Measurements from ENCODE around the gene PPM1N.

Gene PPM1N

GRCh38 chr19:45511074-45511473 is 12.8 kb downstream of the PPM1N start:
- DNase-seq: no peak

GRCh38 chr19:45512881-45513483 is 14.7 kb downstream of the PPM1N start:
- no peak for DNase-seq

- no peak for DNase-seq
Measured at GRCh38 chr19:45514376-45515051, 16.3 kb downstream of the PPM1N start.

DNA sequence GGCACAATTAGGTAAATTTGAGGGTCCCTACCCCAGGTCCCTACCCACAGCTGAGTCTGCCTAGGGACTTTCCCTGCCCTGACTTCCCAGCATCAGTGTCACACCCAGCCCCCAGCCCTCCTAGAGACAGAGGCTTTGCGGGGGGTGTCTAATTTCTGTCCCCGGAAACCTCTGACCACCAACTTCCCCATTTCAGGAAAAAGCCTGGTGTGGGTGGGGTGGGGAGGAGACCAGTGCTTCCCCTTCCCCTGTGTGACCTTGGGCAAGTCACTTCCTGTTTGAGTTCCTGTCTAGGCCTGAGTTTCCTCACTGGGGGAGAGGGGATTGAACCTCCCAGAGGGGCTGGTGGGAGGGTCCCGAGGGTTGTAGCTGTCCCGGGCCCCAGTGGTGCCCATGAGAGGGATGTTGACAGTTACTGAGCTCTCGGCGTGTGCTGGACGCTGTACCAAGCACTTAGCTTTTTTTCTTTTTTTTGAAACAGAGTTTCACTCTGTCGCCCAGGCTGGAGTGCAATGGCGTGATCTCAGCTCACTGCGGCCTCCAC is 16.9 kb downstream of the PPM1N start:
- DNase-seq: no peak

GRCh38 chr19:45515807-45516401 is 17.7 kb downstream of the PPM1N start:
- no peak for DNase-seq

GRCh38 chr19:45517238-45517637 is 19.0 kb downstream of the PPM1N start:
- DNase-seq: no peak

DNA sequence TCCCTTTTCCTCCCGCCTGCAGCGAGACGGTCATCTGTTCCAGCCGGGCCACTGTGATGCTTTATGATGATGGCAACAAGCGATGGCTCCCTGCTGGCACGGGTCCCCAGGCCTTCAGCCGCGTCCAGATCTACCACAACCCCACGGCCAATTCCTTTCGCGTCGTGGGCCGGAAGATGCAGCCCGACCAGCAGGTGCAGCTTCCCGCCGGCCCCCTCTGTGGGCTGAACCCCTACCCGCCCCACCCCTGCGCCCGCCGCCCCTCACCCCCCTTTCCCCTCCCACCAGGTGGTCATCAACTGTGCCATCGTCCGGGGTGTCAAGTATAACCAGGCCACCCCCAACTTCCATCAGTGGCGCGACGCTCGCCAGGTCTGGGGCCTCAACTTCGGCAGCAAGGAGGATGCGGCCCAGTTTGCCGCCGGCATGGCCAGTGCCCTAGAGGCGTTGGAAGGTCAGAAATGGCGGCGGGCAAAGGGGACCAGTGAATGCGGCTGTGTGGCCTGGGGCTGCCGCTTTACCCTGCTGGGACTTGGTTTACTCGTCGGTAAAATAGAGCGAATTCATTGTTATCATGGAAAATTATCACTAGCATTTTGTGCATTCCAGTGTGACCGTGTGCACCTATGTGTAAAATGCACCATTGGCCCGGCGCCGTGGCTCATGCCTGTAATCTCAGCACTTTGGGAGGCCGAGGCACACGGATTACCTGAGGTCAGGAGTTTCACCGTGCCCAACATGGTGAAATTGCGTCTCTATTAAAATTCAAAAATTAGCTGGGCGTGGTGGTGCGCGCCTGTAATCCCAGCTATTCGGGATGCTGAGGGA is 19.6 kb downstream of the PPM1N start:
- no peak for DNase-seq

DNA sequence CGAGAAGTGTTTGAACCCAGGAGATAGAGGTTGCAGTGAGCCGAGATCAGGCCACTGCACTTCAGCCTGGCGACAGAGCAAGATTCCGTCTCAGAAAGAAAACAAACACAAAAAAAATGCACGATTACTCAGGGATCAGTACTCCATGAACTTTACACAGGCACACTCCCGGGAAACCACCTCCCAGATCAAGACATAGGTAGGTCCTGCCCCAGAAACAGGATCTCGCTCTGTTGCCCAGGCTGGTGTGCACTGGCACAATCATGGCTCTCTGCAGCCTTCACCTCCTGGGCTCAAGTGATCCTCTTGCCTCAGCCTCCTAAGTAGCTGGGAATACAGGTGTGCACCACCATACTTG is 20.2 kb downstream of the PPM1N start:
- no peak for DNase-seq

DNA sequence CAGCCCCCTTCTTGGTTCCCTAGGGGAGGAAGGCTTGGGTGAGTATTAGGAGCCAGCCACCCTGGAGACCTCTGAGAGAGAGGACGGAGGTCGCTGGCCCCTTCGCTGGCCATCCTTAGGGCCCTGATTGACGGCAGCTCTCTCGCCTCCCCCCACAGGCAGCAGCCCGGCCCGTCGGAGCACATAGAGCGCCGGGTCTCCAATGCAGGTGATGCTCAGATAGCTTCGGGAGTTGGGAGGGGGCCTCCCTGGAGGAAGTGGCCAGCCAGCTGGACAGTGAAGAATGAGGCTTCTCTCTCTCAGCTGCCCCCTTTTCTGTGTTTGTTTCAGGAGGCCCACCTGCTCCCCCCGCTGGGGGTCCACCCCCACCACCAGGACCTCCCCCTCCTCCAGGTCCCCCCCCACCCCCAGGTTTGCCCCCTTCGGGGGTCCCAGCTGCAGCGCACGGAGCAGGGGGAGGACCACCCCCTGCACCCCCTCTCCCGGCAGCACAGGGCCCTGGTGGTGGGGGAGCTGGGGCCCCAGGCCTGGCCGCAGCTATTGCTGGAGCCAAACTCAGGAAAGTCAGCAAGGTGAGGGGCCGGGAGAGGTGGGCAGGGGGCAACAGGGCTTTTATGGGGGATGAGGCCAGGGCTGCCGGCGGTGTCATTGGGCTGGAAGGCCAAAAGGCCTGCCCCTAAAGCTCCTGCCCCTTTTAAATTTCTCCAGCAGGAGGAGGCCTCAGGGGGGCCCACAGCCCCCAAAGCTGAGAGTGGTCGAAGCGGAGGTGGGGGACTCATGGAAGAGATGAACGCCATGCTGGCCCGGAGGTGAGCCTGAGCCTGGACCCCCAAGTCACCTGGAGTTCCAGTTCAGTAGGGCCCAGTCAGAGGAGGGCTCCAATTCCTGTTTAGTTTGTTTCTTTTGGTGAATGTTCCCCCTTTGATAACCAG is 24.0 kb downstream of the PPM1N start:
- no peak for DNase-seq

DNA sequence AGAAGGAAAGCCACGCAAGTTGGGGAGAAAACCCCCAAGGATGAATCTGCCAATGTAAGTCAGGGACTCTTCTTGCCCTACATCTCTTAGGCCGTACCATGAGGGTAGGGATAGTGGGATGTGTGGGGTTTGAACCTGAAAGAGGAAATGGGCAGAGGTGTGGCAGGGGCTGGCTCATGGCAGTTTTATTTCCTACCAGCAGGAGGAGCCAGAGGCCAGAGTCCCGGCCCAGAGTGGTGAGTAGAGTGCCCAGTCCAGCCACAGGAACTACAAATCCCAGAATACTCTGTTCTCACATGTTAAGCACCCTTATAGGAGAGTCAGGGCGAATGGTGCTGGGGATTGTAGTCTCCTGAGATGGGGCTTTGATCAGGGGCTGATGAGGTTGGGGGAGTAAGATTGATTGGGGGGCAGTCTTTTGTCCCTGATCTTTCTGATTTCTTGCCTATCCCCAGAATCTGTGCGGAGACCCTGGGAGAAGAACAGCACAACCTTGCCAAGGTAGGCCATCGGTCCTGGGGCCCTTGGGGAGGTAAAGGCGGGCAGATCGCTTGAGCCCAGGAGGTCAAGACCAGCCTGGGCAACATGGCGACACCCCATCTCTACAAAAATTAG is 25.5 kb downstream of the PPM1N start:
- DNase-seq: peak; percentile 88

DNA sequence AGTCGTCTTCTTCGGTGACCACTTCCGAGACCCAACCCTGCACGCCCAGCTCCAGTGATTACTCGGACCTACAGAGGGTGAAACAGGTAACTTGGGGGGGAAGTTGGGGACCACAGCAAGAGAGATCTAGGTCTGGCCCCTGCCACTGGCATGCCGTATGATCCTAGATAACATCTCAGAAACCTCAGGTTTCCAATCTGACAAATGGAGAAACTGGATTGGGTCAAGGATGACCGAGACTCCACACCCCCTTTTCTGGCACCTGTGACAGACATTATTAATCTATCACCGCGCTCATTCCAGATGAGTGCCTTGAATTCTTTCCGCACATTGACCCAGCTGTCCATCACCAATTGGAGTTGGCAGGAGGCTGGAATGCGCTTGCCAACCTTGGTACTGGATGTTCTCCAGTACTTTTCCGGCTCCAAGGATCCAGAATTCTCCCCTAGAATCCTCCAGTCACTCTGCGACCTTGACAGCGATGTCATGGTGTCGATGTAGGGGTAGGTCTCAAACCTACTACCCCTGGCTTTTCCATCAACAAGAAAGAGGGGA is 26.4 kb downstream of the PPM1N start:
- DNase-seq: no peak

DNA sequence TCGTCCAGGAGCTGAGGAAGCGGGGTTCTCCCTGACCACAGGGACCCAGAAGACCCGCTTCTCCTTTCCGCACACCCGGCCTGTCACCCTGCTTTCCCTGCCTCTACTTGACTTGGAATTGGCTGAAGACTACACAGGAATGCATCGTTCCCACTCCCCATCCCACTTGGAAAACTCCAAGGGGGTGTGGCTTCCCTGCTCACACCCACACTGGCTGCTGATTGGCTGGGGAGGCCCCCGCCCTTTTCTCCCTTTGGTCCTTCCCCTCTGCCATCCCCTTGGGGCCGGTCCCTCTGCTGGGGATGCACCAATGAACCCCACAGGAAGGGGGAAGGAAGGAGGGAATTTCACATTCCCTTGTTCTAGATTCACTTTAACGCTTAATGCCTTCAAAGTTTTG is 27.9 kb downstream of the PPM1N start:
- no peak for DNase-seq

GRCh38 chr19:45526971-45527370 is 28.7 kb downstream of the PPM1N start:
- no peak for DNase-seq

DNA sequence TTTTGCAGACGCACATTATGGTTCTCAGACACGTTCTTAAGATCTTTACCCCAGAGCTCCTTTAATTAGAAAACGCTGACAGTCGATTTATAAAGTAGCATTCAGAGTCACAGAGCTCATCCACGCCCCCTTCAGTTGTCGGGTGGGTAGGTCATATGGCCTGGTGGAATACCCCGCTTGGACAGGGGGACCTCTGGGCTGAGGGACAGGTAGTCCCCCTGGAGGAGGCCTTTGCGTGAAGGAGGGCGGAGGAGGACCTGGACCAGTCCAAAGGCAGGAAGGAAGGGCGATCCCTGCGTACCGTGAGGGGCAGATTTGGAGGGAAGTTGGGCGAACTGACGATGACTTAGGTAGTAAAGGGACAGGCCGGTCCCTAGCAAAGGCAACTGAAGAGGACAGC is 29.5 kb downstream of the PPM1N start:
- no peak for DNase-seq

DNA sequence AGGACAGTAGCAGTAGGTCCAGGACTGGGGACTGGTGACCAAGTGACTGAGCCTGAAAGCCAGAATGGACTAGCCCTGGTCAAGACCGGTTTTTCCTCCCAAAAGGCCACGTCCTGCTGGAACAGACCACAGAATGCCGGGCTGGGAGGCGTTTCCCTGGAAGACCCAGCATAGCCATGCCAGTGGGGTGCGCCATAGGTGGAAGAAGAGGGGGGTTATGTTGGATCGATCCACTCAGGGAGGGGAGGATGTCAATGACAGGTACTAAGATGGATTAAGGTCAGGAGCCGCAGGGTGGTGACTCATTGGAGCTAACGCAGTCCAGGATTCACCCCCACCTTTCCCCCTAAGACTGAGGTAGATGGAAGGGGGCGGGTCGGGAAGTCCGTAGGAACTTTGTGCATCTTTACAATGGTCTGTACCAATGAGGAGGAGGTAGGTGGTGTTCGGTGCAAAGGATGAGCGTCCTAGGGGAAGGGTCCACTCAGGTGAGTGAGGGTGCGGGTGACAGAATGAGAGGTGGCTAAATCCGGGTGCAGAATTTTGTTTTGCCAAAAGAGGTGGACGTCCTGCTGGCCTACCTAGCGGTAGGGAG is 30.0 kb downstream of the PPM1N start:
- no peak for DNase-seq

- no peak for DNase-seq
Measured at GRCh38 chr19:45528744-45529419, 30.6 kb downstream of the PPM1N start.

DNA sequence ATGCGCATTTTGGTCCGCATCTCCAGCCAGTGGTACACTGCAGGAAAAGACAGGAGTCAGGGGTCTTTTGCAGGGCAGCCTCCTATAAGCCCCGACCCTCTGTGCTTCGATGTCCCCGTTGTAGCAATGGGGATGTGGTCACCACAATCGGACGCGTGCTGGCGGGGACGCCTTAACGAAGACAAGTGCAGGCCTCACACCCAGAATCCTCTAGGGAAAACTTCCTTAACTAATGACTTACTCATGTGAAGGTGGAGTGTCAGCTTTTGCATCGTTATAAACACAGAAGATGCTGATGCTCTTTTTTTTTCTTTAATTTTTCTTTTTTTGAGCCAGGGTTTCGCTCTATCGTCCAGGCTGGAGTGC is 31.2 kb downstream of the PPM1N start:
- DNase-seq: no peak

DNA sequence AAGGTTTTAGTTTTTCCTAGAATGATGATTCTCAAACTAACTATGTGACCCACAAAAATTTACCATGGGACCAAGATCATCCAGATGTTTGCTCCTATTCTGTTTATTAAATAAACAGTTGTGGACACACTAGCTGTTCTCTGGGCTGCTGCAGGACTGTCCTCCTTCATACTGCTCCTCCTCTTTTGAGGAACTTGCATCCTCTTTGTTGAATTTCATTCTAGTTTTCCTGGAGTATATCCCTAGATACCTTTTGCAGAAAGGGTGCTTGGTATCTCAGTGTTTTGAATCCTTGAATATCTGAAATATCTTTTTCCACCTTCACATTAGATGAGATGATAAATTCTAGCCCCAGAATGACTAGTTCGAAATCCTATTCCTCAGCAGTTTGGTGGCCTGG is 33.1 kb downstream of the PPM1N start:
- no peak for DNase-seq

GRCh38 chr19:45539459-45539858 is 41.2 kb downstream of the PPM1N start:
- no peak for DNase-seq

- DNase-seq: no peak
Measured at GRCh38 chr19:45542234-45542668, 44.0 kb downstream of the PPM1N start.
